ENCODE results near the gene CEND1. TPM values are rescaled to one million over a fixed set of nuclear protein-coding genes. Genes with fewer than 3 reads are reported as not detected.

The CEND1 gene
- total and polyA plus RNA-seq, 2 of the 13 experiments (the other 11 are each of a cell fraction or from before 2014, with no cell fraction given), result not detected

GRCh38 chr11:819129-819931, 29.4 kb upstream of the CEND1 start (continued):
- no peak for TF ChIP-seq CEBPG (CRISPR knock-in tag; IDR thresholded peaks at IDR 0.05)
- TF ChIP-seq ZNF354B (CRISPR knock-in tag; IDR thresholded peaks at IDR 0.05), result no peak; the same call in 1 of the 2 replicates
- TF ChIP-seq ZNF574 (CRISPR knock-in tag; IDR thresholded peaks at IDR 0.05), result peak; percentile 22; the same call in 1 of the 2 replicates
- TF ChIP-seq SAP130 (CRISPR knock-in tag; IDR thresholded peaks at IDR 0.05; ENCODE audit: low read depth), result peak; percentile 68
- TF ChIP-seq PAX8 (CRISPR knock-in tag; IDR thresholded peaks at IDR 0.05; ENCODE audit: borderline replicate concordance), result no peak
- TF ChIP-seq KLF12 (CRISPR knock-in tag; IDR thresholded peaks at IDR 0.05; ENCODE audit: borderline replicate concordance), result no peak
- peak; percentile 64; the same call in 1 of the 2 replicates for TF ChIP-seq NR2C2 (CRISPR knock-in tag; IDR thresholded peaks at IDR 0.05; ENCODE audit: borderline replicate concordance)
- TF ChIP-seq DNMT3B (CRISPR knock-in tag; conservative IDR thresholded peaks at IDR 0.05), result no peak
- no peak for TF ChIP-seq ZSCAN30 (CRISPR knock-in tag; IDR thresholded peaks at IDR 0.05)
- TF ChIP-seq RERE (CRISPR knock-in tag; IDR thresholded peaks at IDR 0.05; ENCODE audit: low read depth), result 0 out of 2 replicates have a peak, but pooled peaks have one; percentile 7
- TF ChIP-seq ZFY (CRISPR knock-in tag; IDR thresholded peaks at IDR 0.05), result peak; percentile 81
- TF ChIP-seq SOX6 (IDR thresholded peaks at IDR 0.05), result no peak
- TF ChIP-seq SOX6 (CRISPR knock-in tag; IDR thresholded peaks at IDR 0.05), result peak; percentile 19; the same call in 1 of the 2 replicates
- 0 out of 2 replicates have a peak, but pooled peaks have one; percentile 20 for TF ChIP-seq MXD1 (CRISPR knock-in tag; IDR thresholded peaks at IDR 0.05)
- 0 out of 2 replicates have a peak, but pooled peaks have one; percentile 6 for TF ChIP-seq FOXA3 (CRISPR knock-in tag; IDR thresholded peaks at IDR 0.05)
- TF ChIP-seq LCORL (IDR thresholded peaks at IDR 0.05), result no peak
- peak; percentile 7; the same call in 1 of the 2 replicates for TF ChIP-seq LCORL (CRISPR knock-in tag; IDR thresholded peaks at IDR 0.05)
- peak; percentile 3; the same call in 1 of the 2 replicates for TF ChIP-seq MYPOP (CRISPR knock-in tag; IDR thresholded peaks at IDR 0.05)
- TF ChIP-seq ZNF674 (CRISPR knock-in tag; IDR thresholded peaks at IDR 0.05; ENCODE audit: low read depth), result no peak

Measured in HepG2 (cell line).